ENCODE results near the gene PER2.

The PER2 gene

DNA sequence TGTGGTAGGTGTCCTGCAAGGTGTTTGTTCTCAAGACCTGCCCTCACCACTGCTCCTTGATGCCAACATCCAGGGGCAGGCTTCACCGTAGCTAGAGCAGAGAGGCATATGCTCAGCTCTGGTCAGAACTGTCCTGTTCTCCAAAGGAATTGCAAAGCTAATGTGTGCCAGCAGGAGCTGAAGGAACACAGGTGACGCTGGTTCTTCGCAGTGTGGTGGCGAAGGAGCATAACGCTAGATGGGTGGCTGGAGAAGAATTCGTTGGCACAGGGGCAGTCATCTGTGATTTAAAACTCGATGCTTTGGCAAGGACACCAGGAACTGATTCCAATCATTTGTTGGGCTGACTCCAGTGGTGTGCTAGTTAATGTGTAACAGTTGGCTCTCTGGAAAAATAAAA lies 11.4 kb upstream of the PER2 start:
- Histone ChIP-seq H3K27ac (ENCODE audit: extremely low read depth, low read depth, low read length) (no peak overlapping the region), H3K36me3 (ENCODE audit: control insufficient read depth in 2 of 2, insufficient read depth in 1 of 2, low read length in 2 of 2) (no peaks in the 10 kb centered on the region), H3K4me1 (ENCODE audit: control insufficient read depth, insufficient read depth, low read length) (no peaks in the 10 kb centered on the region), H3K9me3 (ENCODE audit: control insufficient read depth, insufficient read depth, low read depth, low read length) (no peaks in the 10 kb centered on the region), H3K4me3 (ENCODE audit: low read depth, low read length) (no peak overlapping the region)
- POLR2A ChIA-PET = no interaction called here
- no peak for TF ChIP-seq ZNF341 (tag by site-specific recombination; IDR thresholded peaks at IDR 0.05; ENCODE audit: low read depth)
- no peak for TF ChIP-seq MZF1 (tag by site-specific recombination; IDR thresholded peaks at IDR 0.05; ENCODE audit: borderline replicate concordance)
- no peak for TF ChIP-seq REST (tag by site-specific recombination; IDR thresholded peaks at IDR 0.05)
- TF ChIP-seq ZNF362 (tag by site-specific recombination; IDR thresholded peaks at IDR 0.05) = no peak
- TF ChIP-seq HOXD13 (CRISPR knock-in tag; IDR thresholded peaks at IDR 0.05; ENCODE audit: borderline replicate concordance) = no peak
- TF ChIP-seq, protein P1, sequence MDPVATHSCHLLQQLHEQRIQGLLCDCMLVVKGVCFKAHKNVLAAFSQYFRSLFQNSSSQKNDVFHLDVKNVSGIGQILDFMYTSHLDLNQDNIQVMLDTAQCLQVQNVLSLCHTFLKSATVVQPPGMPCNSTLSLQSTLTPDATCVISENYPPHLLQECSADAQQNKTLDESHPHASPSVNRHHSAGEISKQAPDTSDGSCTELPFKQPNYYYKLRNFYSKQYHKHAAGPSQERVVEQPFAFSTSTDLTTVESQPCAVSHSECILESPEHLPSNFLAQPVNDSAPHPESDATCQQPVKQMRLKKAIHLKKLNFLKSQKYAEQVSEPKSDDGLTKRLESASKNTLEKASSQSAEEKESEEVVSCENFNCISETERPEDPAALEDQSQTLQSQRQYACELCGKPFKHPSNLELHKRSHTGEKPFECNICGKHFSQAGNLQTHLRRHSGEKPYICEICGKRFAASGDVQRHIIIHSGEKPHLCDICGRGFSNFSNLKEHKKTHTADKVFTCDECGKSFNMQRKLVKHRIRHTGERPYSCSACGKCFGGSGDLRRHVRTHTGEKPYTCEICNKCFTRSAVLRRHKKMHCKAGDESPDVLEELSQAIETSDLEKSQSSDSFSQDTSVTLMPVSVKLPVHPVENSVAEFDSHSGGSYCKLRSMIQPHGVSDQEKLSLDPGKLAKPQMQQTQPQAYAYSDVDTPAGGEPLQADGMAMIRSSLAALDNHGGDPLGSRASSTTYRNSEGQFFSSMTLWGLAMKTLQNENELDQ (tag by site-specific recombination; IDR thresholded peaks at IDR 0.05; ENCODE audit: low read depth) = no peak
- TF ChIP-seq ZNF677 (tag by site-specific recombination; IDR thresholded peaks at IDR 0.05) = no peak
- no peak for TF ChIP-seq SP2 (tag by site-specific recombination; IDR thresholded peaks at IDR 0.05)
- TF ChIP-seq ELK4 (IDR thresholded peaks at IDR 0.05; ENCODE audit: borderline replicate concordance, low read depth, low read length) = no peak
- no peak for TF ChIP-seq BCL11B (tag by site-specific recombination; IDR thresholded peaks at IDR 0.05; ENCODE audit: low read depth)
- TF ChIP-seq ZEB2 (tag by site-specific recombination; IDR thresholded peaks at IDR 0.05) = no peak
- CTCF ChIA-PET = interaction anchor here (0.8 kb wide), 1 partner anchor 44 kb away, joined by 4 read pairs; no protein-coding TSS in a partner anchor

DNA sequence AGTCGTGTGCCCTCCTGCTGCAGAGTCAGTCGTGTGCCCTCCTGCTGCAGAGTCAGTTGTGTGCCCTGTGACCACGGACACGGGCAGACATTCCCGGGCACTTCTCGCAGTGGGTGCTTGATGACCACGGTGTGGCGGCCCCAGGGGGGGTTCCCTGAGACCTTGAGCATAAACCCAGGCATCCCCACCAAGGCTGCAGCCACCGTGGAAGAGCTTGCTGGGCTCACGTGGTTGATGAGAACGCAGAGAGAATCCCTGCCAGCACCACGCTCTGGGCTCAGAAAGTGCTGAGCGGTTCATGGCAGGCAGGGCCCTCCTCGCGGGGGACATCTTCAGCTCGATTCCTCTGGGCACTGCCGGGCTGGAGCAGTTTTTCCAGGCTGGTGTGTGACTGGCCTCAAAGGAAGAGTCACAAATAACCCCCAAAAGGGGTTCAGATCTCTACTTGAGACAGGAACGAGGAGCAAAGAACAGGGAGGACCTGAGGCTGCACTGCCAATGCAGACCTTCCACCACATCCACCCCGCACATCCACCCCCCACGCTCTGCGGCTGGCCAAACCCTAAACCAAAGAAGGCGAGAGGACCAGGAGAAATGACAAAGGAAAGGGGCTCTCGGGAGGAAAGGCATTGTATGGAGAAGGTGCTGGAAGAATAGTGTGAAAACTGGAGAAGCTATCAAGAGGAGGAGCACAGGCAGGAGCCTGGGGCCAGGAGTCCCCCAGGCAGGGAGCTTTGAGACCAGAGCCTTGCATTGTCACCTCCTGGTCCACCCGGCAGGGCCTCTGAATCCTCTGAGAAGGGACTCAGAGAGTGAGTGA lies 8.4 kb upstream of the PER2 start:
- Histone ChIP-seq H3K4me1 (ENCODE audit: control insufficient read depth, insufficient read depth, low read length) (no peaks in the 10 kb centered on the region), H3K36me3 (ENCODE audit: control insufficient read depth in 2 of 2, insufficient read depth in 1 of 2, low read length in 2 of 2) (no peaks in the 10 kb centered on the region), H3K4me3 (ENCODE audit: low read depth, low read length) (no peak overlapping the region), H3K9me3 (ENCODE audit: control insufficient read depth, insufficient read depth, low read depth, low read length) (no peaks in the 10 kb centered on the region), H3K27ac (ENCODE audit: extremely low read depth, low read depth, low read length) (no peak overlapping the region)
- CTCF ChIA-PET = interaction anchor here (0.7 kb wide), 1 partner anchor 423 kb away, joined by 3 read pairs; no protein-coding TSS in a partner anchor
- POLR2A ChIA-PET = no interaction called here
- TF ChIP-seq ZNF350 (tag by site-specific recombination; IDR thresholded peaks at IDR 0.05) = no peak

Data from HEK293 (cell line).